CD4-positive, alpha-beta T cell treated with Interleukin-1 beta for 1 hour (primary cell): Measurements from ENCODE around the gene BPIFB6.

Source experiments
- DNase-seq, 2 donors: peaks; one replicate each; pipeline ENCODE4 v3.0.0-alpha.2; 2020 to 2022

The BPIFB6 gene

DNA sequence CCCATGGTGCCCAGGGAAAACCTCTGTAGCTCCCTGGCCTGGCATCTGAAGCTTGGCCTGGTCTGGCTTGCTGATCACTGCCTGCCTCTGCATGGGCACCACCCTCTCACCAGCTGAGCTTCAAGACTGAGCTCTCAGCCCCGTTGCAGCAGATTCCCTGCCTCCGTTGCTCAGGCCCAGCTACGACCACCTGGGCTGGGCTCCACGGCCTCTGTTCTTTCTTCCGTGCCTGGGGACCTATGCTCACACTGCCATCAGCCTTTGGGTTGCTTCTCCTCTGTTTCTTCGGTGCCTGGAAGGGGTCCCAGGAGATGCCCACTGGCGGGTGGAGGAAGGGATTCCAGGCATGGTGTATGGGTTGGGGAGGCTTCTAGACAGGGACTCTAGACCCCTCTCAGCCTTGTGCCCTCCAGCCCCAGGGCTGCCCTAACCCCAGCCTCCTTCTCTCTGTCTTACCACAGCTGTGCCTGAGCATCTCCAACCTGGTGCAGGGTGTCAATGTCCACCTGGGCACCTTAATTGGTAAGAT is 14.8 kb upstream of the BPIFB6 start:
- DNase-seq = no peak

DNA sequence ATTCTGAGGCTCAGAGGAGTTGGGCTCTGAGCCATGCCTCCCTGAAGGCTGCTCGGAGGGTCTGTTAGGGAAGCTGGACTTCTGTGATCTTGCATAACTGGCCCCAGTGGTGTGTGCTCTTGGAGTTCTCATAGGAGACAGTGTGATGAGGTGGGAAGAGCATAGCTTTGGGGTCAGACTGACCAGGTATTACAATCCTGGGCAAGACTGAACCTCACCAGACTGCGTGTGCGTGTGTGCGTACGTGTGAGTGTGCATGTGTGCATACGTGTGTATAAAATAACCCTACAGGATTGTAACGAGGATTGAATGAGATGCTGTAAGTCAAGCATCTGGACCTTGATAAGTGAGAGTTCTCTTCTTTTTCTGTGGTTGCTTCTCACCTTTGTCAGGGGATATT is 13.9 kb upstream of the BPIFB6 start:
- no peak for DNase-seq

DNA sequence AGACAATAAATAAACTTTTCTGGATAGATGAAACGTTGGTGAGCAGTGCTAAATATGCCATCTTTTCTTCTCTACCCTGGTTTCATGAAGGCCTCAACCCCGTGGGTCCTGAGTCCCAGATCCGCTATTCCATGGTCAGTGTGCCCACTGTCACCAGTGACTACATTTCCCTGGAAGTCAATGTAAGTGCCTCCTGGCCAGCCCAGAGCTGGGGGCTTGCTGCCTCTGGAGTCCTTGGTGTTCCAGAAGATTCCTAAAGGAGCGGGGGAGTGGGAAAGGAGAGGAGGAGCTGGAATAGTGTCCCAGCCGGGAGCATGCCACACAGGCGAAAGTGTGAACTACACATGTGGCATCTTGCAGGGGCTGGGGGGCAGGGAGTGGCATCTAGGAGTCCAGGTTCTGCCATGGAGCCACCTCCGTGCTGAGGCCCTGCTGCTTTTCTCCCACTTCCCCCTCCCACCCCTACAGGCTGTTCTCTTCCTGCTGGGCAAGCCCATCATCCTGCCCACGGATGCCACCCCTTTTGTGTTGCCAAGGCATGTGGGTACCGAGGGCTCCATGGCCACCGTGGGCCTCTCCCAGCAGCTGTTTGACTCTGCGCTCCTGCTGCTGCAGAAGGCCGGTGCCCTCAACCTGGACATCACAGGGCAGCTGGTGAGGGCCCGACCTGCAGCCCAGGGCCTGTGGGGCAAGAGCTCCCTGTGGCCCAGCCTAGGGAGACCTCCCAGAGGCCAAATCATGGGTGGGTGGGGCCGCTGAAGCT is 13.1 kb upstream of the BPIFB6 start:
- no peak for DNase-seq

DNA sequence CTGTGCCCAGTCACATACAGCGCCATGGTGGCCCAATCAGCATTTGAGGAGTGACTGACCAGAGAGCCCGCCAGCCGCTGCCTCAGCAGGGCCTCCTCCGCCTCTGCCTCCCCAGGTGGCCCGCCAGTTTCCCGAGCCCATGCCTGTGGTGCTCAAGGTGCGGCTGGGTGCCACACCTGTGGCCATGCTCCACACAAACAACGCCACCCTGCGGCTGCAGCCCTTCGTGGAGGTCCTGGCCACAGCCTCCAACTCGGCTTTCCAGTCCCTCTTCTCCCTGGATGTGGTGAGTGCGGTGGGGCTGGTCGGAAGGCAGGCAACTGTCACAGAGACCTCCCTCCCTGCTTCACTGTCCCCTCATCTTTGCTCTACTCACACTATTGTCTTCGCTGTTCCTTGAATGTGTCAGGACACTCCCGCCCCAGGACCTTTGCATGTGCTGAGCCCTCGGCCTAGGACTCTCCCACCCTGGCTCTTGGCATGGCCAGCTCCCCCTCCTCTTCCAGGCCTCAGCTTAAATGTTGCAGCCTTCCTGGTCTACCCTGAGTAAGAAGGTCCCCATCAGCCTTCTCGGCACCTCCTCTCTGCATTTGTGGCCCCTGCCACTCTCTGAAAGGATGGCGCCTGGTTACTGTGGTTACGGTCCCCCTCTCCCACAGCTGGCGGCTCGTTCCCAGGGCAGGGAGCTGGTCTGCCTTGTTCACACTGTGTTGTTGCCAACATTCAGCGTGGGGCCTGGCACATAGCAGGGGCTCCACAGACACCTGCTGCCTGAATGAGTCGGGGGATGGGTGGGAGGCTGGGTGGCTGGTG is 11.8 kb upstream of the BPIFB6 start:
- DNase-seq = no peak

DNA sequence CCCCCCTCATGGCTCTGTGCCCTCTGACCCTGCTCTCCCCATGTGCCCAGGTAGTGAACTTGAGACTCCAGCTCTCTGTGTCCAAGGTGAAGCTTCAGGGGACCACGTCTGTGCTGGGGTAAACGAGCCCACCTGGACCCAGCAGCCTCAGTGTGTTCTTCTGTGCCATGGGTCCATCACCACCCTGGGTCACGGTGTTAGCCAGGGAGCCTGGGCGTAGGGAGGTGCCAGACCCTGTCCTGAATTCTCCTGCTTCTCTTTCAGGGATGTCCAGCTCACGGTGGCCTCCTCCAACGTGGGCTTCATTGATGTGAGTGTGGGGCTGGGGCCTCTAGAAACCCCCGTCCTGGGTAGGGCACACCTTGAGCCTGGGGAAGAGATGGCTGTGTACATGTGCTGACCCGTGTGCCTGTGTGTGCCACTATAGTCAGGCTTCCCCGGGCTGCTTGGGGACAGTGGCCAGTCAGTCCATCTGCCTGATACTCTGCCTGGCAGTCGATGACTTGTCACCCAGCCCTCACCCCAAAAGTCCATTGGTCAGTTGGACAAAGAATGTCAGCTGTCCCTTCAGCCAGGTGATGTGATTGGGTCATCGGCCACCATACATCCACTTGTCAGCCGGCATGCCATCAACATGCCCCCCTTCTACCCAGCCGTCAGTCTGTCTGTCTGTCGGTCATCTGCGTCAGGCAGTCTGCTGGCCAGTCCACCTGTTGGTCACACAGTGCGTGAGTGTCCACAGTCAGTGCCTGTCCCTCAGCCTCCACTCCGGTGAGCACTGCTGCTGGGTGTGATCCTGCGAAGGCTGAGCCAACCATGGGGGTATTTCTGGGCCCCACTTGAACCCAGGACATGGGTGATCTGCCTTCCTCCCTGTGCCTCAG is 10.9 kb upstream of the BPIFB6 start:
- no peak for DNase-seq

DNA sequence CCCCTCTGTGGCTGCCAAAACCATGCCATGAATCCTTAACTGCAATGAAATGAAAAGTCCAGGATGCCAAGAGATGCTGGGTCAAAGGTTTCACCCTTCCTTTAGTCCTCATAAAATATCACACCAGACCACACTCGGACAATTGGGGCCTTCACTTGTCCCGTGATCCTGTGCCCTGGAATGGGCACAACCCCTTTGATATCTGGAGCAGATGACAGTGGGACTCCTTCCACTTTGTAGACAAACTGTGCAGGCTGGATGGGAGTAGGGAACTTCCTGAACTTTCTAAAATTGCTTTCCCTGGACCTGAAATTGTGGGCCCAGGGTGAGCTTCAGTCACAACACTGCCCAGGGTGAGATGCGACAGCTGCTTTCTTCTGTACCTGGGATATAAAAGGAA is 9.6 kb upstream of the BPIFB6 start:
- no peak for DNase-seq

DNA sequence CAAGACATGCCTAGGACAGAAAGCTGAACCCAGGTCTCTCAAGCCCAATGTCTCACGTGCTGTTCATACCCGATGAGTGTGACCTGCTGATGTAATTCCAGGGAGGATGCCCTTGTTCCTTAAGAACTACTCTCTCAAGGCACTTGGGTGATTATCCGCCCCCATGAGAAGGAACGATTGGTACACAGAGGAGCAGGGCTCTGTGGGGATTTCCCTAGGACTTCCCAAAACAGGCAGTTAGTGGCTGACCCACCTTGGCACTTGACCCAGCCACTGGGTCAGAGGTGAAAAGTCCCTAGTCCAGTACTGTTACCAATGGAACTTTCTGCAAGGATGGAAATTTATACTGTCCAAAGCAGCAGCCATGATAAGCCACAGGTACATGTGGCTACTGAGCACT is 9.2 kb upstream of the BPIFB6 start:
- DNase-seq = no peak

DNA sequence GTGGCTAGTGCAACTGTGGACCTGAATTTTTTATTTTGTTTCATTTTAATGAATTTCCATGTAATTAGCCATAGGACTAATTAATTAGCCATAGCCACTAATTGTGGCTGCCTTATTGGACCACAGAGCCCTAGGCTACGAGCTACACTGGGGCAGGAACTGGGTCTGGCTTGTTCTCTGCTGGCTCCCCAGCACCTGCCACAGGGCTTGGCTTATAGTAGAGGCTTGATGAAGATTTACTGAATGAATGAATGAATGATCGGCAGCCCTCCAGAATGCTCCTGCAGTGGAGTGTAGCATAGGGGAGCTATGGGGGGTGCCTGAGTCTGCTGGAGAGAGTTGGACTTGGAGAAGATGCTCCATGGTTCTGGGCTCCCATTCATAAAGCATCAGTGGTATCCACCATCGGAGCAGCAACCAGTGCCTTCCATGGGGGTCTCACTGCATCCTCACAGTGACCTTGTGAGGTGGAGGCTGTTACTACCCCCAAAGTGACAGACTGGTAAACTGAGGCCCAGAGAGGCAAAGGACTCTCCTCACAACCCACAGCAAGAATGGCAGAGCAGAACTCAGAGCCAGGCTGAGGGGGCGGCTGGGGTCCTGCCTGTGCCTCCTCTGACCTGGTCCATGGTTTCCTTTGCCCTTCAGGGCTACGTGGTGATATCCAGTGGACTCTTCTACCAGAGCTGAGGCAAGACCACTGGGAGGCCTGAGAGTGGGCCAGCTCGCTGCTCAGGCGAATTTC is 8.6 kb upstream of the BPIFB6 start:
- no peak for DNase-seq

DNA sequence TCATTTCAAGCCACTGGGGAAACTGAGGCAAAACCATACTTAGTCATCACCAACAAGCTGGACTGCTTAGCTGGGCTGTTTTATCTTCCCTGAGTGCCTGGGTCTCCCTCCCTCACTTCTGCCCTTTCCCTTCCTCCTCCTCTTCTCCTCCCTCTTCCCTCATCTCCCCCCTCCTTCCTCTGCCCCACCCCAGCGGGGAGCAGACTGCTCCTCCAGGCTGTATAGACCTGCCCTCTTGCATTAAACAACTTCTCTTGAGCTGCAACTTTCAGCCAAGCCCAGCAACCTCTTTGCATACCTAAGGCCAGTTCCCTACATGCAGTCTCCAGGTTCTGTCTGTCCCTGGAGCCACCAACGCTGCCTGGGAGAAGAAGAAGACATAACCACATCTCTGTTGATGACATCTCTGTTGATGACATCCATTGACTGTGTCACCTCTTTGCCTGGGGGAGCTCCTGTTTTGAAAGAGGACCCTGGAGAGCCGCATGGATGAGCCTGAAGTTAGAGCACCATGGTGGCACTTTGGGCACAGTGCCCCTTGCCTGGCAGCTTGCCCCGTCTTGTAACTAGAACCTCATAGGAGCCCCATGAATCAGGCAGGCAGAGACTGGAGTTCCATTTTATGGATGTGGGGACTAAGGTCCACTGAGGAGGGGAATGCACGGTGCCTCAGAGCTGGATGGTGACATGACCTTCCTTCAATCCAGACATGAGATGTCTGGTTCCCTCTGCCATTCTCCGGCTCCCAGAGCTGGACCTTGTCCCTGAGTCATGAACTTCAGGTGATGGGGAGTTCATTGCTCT is 7.8 kb upstream of the BPIFB6 start:
- DNase-seq = no peak

DNA sequence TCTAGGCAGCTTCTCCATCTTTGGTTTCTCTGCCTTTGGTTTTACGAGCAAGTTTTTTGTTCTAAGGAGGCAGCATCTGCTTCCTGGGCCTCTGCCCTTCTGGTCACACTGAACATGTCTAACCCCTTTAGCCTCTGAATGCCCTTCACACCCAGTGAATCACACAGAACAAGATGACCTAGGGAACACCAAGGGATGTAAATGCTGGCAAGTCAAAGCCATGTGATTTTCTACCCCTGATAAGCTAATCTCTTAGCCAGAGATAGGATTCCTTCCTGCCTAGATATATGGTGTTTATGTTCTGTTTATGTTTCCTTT is 7.2 kb upstream of the BPIFB6 start:
- DNase-seq = no peak

DNA sequence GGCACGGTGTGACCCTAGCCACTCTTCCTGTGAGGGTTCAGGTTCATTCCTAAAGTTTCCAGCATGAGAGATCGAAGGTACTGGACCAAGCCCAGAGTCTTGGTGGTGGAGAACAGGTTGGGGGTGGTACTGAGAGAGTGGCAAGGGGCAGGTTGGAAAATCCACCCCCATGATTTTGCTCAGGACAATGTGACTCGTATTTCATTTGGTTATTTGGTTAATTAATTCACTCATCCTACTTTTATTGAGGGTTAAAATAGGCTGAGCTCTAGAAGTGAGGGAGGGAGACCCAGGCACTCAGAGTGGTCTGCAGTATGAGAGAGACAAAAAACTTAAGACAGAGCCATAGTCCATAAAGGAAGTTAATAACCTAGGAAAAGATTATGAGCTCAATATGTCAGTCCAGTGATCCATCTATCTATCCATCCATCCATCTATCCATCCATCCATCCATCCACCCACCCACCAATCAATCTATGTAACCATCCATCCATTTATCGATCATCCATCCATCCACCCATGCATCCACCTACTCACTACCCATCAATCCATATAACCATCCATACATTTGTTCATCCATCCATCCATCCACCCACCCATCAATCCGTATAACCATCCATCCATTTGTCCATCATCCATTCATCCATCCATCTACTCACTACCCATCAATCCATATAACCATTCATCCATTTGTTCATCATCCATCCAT is 6.7 kb upstream of the BPIFB6 start:
- no peak for DNase-seq

DNA sequence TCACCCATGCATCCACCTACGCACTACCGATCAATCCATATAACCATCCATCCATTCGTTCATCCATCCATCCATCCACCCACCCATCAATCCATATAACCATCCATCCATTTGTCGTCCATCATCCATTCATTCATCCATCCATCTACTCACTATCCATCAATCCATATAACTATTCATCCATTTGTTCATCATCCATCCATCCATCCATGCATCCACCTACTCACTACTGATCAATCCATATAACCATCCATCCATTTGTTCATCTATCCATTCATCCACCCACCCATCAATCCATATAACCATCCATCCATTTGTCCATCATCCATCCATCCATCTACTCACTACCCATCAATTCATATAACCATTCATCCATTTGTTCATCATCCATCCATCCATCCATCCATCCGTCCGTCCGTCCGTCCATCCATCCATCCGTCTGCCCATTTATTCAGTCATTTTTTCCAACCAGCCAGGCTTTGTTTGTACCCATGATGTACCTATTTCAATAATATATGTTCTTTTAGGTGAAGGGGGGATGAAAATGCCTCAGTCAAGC is 6.1 kb upstream of the BPIFB6 start:
- no peak for DNase-seq

DNA sequence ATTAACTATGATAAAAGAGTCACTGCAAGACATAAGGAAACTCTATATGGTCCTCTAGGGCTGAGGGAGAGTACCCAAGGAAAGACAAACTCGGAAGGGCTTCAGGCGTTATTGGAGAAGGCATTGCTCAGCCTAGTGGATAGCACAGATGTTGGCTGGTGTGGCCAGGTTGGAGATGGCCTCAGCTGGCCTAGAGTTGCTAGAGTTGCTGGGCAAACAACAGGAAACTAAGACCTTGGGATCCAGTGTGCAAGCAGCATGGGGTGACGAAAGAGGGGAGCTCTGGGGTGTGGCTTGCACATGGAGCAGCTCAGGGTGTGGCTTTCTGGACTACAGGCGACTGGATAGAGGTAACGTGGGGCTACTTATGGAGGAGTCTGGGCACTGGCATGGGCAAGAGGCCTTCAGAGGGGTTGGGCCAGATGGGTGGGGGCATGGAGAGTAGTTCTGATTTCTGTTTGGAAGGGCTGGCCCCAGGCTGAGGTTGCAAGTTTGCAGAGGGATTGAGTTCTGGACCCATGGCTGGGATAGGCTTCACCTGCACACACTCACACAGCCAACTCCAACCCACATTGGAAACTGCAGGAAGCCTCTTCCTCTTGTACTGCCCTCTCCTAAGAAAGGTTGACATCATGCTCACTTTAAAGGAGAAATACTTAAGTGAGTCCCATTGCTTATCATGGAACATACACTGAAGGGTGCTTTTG is 5.2 kb upstream of the BPIFB6 start:
- no peak for DNase-seq

DNA sequence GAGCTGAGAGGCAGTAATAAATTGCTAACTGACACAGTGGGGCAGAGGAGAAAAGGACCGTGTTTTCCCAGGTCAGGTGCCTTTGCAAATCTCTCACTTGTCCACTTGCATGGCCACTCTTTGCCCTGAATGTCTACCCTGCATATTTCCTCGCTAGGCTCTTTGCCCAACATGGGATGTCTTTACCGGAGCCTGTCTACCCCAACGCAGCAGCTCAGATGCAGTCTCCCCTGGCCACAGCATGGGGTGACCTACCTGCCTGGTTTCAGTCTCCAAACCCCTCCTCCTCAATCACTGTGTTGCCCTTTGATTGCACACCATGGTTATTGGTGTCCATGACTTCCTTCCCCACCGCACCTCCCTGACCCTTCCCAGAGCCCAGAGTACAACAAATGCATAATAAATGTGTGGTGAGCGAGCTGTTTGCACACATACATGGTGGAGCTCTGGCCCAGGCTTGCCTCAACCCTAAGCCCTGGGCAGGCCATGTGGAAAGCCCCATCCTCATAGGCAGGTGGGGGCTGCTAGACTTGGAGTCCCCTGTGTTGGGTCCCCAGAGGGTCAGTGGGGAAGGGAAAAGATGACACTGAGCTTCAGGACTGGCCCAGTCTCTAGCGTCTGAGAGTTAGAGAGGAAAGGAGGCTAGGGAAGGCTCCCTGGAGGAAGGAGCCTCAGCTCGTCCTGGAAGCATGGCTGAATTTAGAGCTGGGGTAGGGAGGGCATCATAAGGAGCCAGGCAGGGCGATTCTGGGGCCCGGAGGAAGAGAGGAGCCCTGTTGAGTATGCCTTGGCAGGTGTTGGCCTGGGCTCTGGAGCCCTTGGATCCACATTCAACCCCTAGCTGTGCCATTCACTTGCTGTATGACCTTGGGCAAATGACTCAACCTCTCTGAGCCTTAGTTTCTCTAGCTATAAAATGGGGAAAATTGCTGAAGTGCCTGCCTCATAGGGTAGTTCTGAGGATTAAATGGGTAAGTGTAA is 4.4 kb upstream of the BPIFB6 start:
- no peak for DNase-seq

DNA sequence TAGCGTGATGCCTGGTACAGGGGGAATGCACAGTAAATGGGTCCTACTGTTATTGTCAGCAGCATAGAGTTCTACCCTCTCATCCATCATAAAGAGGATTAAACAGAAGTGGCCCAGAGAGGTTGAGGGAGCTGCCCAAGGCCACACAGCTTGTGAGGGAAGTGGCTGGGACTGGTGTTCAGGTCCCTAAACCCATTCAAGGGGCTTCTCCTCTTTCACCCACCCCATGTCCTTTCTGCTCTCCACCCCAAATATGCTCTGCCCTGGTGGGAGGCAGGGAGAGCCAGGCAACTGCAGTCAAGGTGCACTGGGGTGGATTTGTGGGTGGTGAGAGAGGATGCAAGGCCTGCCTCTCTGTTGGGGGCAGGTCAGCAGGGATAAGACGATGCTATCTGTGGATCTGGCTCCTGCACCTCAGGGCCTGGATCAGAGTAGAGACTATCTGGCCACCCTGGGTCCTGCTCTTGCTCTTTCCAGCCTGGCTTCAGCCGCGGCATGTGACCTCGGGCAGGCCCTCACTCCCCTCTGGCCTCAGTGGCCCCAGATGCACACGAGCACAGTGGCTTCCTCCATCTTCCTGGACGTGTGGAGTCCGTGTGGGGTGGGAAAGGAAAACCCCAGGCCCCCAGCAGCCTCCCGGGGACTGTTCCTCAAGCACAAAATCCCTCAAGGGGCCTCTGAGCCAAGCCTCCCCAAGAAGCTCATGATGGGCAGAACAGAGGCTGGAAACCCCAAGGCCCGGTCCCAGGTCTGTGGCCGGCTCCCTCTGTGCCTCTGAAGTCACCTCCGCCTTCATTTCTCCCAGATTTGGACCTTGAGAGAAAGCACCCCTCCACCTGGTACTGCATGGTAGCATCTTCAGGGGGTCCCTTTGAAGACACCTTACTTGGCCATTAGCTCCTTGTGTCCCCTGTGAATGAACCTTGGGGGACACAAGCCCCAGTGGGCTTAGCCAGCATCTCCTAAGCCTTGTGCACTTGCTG is 3.4 kb upstream of the BPIFB6 start:
- DNase-seq = no peak

DNA sequence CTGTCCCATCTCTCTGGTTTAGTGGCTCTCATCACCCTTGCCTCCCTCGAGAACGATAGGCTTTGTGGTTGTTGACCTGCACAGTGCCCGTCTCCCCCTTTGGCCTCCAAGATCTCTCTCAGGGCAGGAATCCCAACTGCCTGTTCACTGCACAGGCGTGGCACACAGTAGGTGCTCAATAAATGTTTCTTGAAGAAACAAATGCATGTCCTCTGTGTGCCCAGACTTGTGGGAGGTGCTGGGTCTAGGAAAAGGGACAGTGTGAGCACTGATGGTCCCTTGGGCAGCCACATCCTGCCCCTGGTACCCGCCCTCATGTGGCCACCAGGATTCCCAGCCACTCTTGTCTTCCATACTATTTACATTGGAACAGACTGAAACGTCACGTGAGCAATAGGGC is 2.6 kb upstream of the BPIFB6 start:
- DNase-seq = no peak

DNA sequence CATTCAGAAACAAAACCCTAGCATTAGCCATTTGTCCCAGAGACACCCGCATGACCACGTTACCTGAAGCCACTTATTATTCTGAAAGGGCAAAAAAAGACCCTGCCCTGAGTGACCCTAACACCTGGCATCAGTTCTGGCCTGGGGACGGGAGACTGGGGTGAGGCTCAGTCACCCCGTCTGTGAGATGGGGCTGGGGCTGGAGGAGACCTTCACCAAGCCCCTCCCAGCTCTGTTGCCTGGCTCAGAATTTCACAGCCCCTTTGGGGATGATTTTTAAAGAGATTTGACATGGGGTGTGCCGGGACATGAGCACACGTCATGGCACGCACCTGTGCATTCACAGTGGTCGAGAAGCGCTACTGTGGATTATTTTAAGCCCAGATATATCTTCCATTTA is 1.4 kb upstream of the BPIFB6 start:
- DNase-seq = no peak

DNA sequence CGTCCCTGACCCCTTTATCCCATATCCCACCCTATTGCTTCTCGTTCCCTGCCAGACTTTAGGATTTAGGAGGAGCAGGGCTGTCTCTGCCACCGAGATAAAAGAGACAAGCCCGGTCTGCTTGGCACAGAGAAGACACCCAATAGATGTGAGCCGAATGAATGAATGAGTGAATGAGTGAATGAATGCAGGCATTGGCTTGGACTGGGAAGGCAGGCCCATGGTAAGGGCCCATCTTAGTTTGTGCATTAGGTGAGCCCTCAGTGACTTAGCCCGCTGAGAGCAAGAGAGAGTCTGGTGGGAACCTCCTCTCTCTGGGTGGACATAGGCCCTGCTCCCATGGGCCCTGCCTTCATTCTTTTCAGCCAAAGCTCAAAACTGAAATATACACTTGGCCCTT is 879 bp upstream of the BPIFB6 start:
- DNase-seq = no peak
